Peyer's patch (tissue), 4 donors: ENCODE data around the gene GLTP.

Source experiments
- CTCF ChIP-seq, 6 experiments: fragments of 450-650 bp in 4 of 6; fragments of 200-600 bp in 2 of 6; sonication (generic) in 1 of 6; IDR thresholded peaks; one replicate each; pipeline ENCODE4 v1.5.1; 2017 to 2019; ENCODE audit warnings: antibody characterized with exemption in 6 of 6, mild to moderate bottlenecking in 3 of 6, moderate library complexity in 1 of 6
- POLR2A ChIP-seq, 2 donors: fragments of 450-650 bp; IDR thresholded peaks; one replicate each; pipeline ENCODE4 v1.5.1; 2017; ENCODE audit warnings: antibody characterized with exemption in 2 of 2, mild to moderate bottlenecking in 2 of 2, moderate library complexity in 2 of 2

GRCh38 chr12:109803678-109804077 lies 76.7 kb downstream of the GLTP start:
- no peak for TF ChIP-seq CTCF (IDR thresholded peaks at IDR 0.05)
- TF ChIP-seq POLR2A (IDR thresholded peaks at IDR 0.05), result no peak
